ENCODE measurements around the gene TMEM244. TPM values are rescaled to one million over a fixed set of nuclear protein-coding genes. Genes with fewer than 3 reads are reported as not detected.

The TMEM244 gene
- total and polyA plus RNA-seq, 7 donors = not detected

DNA sequence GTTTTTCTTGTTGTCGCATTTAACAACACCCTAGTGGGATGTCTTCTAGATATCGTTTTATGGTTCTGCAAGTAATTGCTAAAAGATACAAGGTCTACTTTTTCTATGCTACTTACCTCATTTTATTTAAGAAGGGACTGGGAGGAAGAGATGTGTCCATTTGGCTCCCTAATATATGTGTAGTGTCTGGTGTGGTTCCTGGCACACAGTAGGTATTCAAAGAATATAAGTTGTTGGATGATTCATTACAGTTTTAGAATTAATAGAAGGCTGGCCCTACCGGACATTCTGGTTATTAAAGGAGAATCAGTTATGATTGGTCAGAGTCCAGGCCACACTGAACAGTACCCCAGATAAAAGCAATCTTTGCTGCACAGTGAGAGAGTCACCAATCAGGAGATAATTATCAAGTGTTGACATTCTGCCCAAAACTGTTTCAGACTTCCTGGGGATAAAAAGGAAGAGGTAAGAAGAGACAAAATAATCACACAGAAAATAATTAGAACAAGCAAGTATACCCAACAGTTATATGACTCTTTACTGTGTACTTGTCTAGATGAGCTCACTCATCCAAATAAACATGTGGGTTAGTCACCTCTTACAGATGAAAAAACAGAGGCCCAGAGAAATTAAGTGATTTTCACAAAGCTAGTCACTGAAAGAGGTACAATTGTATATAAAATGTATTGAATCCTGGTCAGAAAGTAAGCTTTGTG is 7.0 kb downstream of the TMEM244 start:
- Histone ChIP-seq H3K4me1 (peaks cover 0 to 3% (median 1%) of the 10 kb centered on the region in 4 donors), H3K27ac (no peak overlapping the region), H3K27me3 (no peaks in the 10 kb centered on the region), H3K4me3 (no peak overlapping the region), H3K9me3 (no peaks in the 10 kb centered on the region), H3K36me3 (no peaks in the 10 kb centered on the region)
- intact Hi-C loops (cut with DNase I) = no loop called here
- no peak for DNase-seq
- WGBS, 2 donors = 76 to 90% methylated on average over 3 of the region's 3 CpGs
- TF ChIP-seq POLR2AphosphoS5 (IDR thresholded peaks at IDR 0.05) (no peak), EP300 (IDR thresholded peaks at IDR 0.05) (no peak), POLR2A (IDR thresholded peaks at IDR 0.05) (no peak), CTCF (IDR thresholded peaks at IDR 0.05) (no peak)

DNA sequence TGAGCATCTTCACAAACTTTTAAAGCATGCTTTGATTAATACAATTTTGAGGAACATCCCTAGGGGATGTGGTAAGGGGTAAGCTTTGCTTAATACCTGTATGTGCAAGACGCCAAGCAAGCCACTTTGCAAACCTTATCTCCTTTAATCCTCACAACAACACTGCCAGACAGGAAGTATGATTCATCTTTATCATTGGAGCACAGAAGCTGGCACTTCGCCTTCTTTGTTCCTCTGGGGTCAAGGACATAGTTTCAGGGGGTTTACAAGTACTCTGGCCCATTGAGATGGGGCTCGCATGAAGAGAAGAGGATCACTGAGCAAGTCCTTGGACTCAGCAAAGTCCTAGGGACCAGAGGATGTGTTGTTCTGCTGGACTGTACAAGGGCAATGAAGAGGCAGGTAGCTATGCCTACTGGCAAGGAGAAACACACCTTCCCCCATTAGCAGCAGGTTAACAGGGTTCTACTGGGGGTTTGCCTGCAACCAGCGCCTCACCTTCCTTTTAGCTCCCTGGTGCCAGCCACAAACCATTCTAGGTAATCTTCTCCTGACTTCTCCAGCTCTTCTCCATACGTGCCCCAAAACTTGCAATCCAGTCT is 8.8 kb downstream of the TMEM244 start:
- no peaks in the 10 kb centered on the region for H3K9me3 ChIP-seq
- H3K27ac ChIP-seq = no peak overlapping the region
- H3K4me3 ChIP-seq = no peak overlapping the region
- 55 to 62% methylated on average over 5 of the region's 5 CpGs for WGBS, 2 donors
- H3K36me3 ChIP-seq = no peaks in the 10 kb centered on the region
- intact Hi-C loops (cut with DNase I) = no loop called here
- TF ChIP-seq CTCF (IDR thresholded peaks at IDR 0.05) (no peak), POLR2A (IDR thresholded peaks at IDR 0.05) (no peak), POLR2AphosphoS5 (IDR thresholded peaks at IDR 0.05) (no peak), EP300 (IDR thresholded peaks at IDR 0.05) (no peak)
- no peaks in the 10 kb centered on the region for H3K4me1 ChIP-seq
- no peaks in the 10 kb centered on the region for H3K27me3 ChIP-seq
- no peak for DNase-seq

DNA sequence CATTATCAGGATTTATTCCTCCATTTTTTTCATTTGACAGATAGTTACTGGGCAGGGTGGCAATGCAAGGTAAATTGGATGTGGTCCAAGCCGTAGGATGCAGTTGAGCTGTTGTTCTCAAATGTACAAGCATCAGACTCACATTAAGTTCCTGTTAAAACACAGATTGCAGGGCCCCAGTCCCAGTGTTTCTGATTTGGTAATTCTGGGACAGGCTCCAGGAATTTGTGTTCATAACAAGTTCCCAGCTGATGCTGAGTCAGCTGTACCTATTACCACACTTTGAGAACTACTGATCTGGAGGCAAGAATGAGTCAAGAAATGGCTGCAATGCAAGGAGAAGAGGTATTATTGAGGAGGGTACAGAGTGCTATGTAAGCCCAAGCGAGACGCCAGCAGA is 11.7 kb downstream of the TMEM244 start:
- H3K36me3 ChIP-seq = no peaks in the 10 kb centered on the region
- TF ChIP-seq POLR2A (IDR thresholded peaks at IDR 0.05) (no peak), CTCF (IDR thresholded peaks at IDR 0.05) (no peak), POLR2AphosphoS5 (IDR thresholded peaks at IDR 0.05) (no peak), EP300 (IDR thresholded peaks at IDR 0.05) (no peak)
- 92 to 93% methylated on average over 3 of the region's 3 CpGs for WGBS, 2 donors
- intact Hi-C loops (cut with DNase I) = no loop called here
- no peak overlapping the region for H3K4me3 ChIP-seq
- H3K27ac ChIP-seq = no peak overlapping the region
- no peaks in the 10 kb centered on the region for H3K27me3 ChIP-seq
- no peaks in the 10 kb centered on the region for H3K4me1 ChIP-seq
- DNase-seq = no peak
- H3K9me3 ChIP-seq = no peaks in the 10 kb centered on the region

DNA sequence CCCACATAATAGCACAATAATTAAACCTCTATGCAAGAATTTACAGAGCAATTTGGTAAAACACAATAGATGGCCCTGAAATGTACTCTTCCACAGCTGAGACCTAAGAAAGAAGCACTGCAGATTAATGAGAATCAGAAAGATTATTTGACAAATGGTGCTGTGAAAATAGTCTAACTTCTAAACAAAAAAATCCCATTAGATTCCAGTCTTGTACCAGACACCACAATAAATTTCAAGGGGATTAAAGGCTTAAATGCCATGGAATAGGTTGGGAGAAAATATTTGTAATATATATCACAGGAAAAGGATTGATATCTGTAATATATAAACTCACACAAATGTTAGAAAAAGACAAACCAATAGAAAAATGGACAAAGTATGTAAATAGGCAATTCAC is 14.4 kb downstream of the TMEM244 start:
- Histone ChIP-seq H3K36me3 (no peaks in the 10 kb centered on the region), H3K27ac (no peak overlapping the region), H3K4me3 (no peak overlapping the region), H3K27me3 (no peaks in the 10 kb centered on the region), H3K9me3 (no peaks in the 10 kb centered on the region), H3K4me1 (no peaks in the 10 kb centered on the region)
- intact Hi-C loops (cut with DNase I) = no loop called here
- TF ChIP-seq POLR2A (IDR thresholded peaks at IDR 0.05) (no peak), POLR2AphosphoS5 (IDR thresholded peaks at IDR 0.05) (no peak)
- no peak for DNase-seq

DNA sequence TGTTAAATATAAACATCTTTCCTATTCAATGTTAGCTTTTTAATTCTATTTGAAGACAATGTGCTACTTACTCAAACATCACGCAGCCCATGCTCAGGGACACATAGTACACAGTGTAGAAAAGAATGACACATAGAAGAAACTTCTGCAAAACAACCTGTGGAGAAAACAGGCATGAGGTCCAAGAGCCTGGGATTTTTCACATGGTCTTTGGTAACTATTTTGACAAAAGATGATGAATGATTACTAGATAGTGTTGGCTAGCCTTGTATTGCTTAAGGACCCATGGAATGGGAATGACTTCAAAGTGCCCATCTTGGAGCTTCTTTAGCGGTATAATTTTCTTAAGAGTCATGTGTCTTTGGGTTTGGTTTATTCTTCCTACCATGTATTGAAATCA is 15.4 kb downstream of the TMEM244 start:
- Histone ChIP-seq H3K4me1 (no peaks in the 10 kb centered on the region), H3K36me3 (no peaks in the 10 kb centered on the region), H3K27me3 (no peaks in the 10 kb centered on the region), H3K4me3 (no peak overlapping the region), H3K9me3 (no peaks in the 10 kb centered on the region), H3K27ac (no peak overlapping the region)
- TF ChIP-seq POLR2A (IDR thresholded peaks at IDR 0.05) (no peak), EP300 (IDR thresholded peaks at IDR 0.05) (no peak), POLR2AphosphoS5 (IDR thresholded peaks at IDR 0.05) (no peak), CTCF (IDR thresholded peaks at IDR 0.05) (no peak)
- intact Hi-C loops (cut with DNase I) = no loop called here
- DNase-seq = no peak
- 90 to 96% methylated on average over 2 of the region's 2 CpGs for WGBS, 2 donors
